HL-60 (cell line): Measurements from ENCODE around the gene KRT73.

Experiments
- DNase-seq, 2 experiments: peaks; one replicate each; pipeline ENCODE4 v3.0.0-alpha.2; 2010 to 2020; ENCODE audit warnings: low read depth in 1 of 2, low spot score in 1 of 2
- H3K27ac ChIP-seq: fragments of 250-450 bp; sonication (Bioruptor Pico); replicated peaks from 2 replicates; pipeline ENCODE4 v1.5.1; 2020; ENCODE audit warnings: mild to moderate bottlenecking, moderate library complexity
- H3K27me3 ChIP-seq: fragments of 250-450 bp; sonication (Bioruptor Pico); 2 replicates; pipeline ENCODE4 v1.5.1; 2021; ENCODE audit warnings: mild to moderate bottlenecking, moderate library complexity; ENCODE audit not compliant: insufficient read depth, poor library complexity, severe bottlenecking
- H3K4me3 ChIP-seq: replicated peaks from 2 replicates; pipeline ENCODE4 v1.5.1; 2011; ENCODE audit warnings: mild to moderate bottlenecking, control low read depth, low read length; ENCODE audit not compliant: insufficient read depth
- CTCF ChIP-seq: IDR thresholded peaks from one replicate; pipeline ENCODE4 v1.5.1; 2011; ENCODE audit warnings: low read length, control low read depth, inconsistent platforms; ENCODE audit not compliant: insufficient read depth
- GABPA ChIP-seq: IDR thresholded peaks from 2 replicates; pipeline ENCODE4 v1.6.1; 2012; ENCODE audit warnings: low read depth
- POLR2AphosphoS5 ChIP-seq: IDR thresholded peaks from 2 replicates; pipeline ENCODE4 v1.6.1; 2012; ENCODE audit warnings: low read depth
- SPI1 ChIP-seq: IDR thresholded peaks from 2 replicates; pipeline ENCODE4 v1.6.1; 2012; ENCODE audit warnings: low read depth, mild to moderate bottlenecking, borderline replicate concordance
- TF ChIP-seq, protein P1 (sequence below): IDR thresholded peaks from 2 replicates; pipeline ENCODE4 v1.6.1; 2012; ENCODE audit warnings: low read depth; ENCODE audit not compliant: insufficient replicate concordance

Gene KRT73

GRCh38 chr12:52582971-52583456 lies 35.3 kb downstream of the KRT73 start:
- Histone ChIP-seq H3K27ac (no peak overlapping the region), H3K27me3 (peaks cover 2% of the 10 kb centered on the region), H3K4me3 (no peak overlapping the region)
- TF ChIP-seq CTCF (peak; percentile 69), SPI1 (0 out of 2 replicates have a peak, but pooled peaks have one; percentile 22), POLR2AphosphoS5 (no peak)
- peak in 1 of 2 experiments; percentile 45 for DNase-seq

DNA sequence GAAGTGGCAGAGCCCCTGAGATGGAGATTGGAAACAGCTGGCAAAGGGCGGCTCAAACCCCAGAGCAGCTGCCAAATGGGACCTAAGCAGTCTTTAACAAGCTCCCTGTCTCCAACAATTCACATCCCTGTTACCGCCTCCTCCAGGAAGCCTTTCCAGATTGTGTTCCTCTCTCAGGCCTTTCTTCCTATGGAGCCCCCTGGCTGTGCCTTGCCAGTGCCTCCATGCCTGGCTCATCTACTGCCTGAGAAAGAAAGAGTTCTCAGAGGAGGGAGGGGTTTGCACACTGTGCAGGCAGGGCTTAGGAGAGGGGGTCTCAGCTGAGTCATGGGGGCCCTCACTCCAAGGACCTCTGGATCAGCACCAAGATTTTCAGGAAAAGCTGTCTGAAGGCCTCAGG lies 35.9 kb downstream of the KRT73 start:
- peaks cover 2% of the 10 kb centered on the region for H3K27me3 ChIP-seq
- TF ChIP-seq, protein P1, sequence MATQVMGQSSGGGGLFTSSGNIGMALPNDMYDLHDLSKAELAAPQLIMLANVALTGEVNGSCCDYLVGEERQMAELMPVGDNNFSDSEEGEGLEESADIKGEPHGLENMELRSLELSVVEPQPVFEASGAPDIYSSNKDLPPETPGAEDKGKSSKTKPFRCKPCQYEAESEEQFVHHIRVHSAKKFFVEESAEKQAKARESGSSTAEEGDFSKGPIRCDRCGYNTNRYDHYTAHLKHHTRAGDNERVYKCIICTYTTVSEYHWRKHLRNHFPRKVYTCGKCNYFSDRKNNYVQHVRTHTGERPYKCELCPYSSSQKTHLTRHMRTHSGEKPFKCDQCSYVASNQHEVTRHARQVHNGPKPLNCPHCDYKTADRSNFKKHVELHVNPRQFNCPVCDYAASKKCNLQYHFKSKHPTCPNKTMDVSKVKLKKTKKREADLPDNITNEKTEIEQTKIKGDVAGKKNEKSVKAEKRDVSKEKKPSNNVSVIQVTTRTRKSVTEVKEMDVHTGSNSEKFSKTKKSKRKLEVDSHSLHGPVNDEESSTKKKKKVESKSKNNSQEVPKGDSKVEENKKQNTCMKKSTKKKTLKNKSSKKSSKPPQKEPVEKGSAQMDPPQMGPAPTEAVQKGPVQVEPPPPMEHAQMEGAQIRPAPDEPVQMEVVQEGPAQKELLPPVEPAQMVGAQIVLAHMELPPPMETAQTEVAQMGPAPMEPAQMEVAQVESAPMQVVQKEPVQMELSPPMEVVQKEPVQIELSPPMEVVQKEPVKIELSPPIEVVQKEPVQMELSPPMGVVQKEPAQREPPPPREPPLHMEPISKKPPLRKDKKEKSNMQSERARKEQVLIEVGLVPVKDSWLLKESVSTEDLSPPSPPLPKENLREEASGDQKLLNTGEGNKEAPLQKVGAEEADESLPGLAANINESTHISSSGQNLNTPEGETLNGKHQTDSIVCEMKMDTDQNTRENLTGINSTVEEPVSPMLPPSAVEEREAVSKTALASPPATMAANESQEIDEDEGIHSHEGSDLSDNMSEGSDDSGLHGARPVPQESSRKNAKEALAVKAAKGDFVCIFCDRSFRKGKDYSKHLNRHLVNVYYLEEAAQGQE: no peak
- TF ChIP-seq CTCF: no peak
- TF ChIP-seq POLR2AphosphoS5: no peak
- no peak for TF ChIP-seq SPI1
- TF ChIP-seq GABPA: no peak
- H3K27ac ChIP-seq: no peak overlapping the region
- no peak overlapping the region for H3K4me3 ChIP-seq
- no peak for DNase-seq

- Histone ChIP-seq H3K4me3 (no peak overlapping the region), H3K27me3 (peaks cover 2% of the 10 kb centered on the region), H3K27ac (no peak overlapping the region)
- TF ChIP-seq GABPA (no peak), POLR2AphosphoS5 (no peak), CTCF (no peak), SPI1 (no peak)
- DNase-seq: no peak
Measured at GRCh38 chr12:52581481-52581880, 36.9 kb downstream of the KRT73 start.

GRCh38 chr12:52581066-52581465 lies 37.3 kb downstream of the KRT73 start:
- no peak overlapping the region for H3K4me3 ChIP-seq
- H3K27me3 ChIP-seq: peaks cover 2% of the 10 kb centered on the region
- no peak for DNase-seq
- H3K27ac ChIP-seq: no peak overlapping the region
- TF ChIP-seq, protein P1: no peak
- TF ChIP-seq CTCF: no peak
- no peak for TF ChIP-seq POLR2AphosphoS5
- TF ChIP-seq GABPA: no peak
- no peak for TF ChIP-seq SPI1
